Sigmoid colon (tissue), 7 donors: Measurements from ENCODE around the gene ADRA2A. TPM values are rescaled to one million over a fixed set of nuclear protein-coding genes. Genes with fewer than 3 reads are reported as not detected.

Experiments used
- DNase-seq: peaks from one replicate; pipeline ENCODE4 v3.0.0-alpha.2; 2019
- H3K27ac ChIP-seq, 4 donors: fragments of 200-600 bp; sonication (generic); one replicate each; pipeline ENCODE4 v1.5.1; 2016 to 2019; ENCODE audit warnings: mild to moderate bottlenecking in 1 of 4
- H3K27me3 ChIP-seq, 3 donors: fragments of 200-600 bp; sonication (generic); one replicate each; pipeline ENCODE4 v1.5.1; 2019; ENCODE audit warnings: mild to moderate bottlenecking in 1 of 3
- H3K36me3 ChIP-seq, 4 donors: fragments of 200-600 bp; sonication (generic); one replicate each; pipeline ENCODE4 v1.5.1; 2016 to 2019
- H3K4me1 ChIP-seq, 4 donors: fragments of 200-600 bp; sonication (generic); one replicate each; pipeline ENCODE4 v1.5.1; 2017 to 2019
- H3K4me3 ChIP-seq, 4 donors: fragments of 200-600 bp; sonication (generic); one replicate each; pipeline ENCODE4 v1.5.1; 2017 to 2019; ENCODE audit warnings: mild to moderate bottlenecking in 2 of 4, moderate library complexity in 1 of 4
- H3K9me3 ChIP-seq, 4 donors: fragments of 200-600 bp in 3 of 4; sonication (generic) in 3 of 4; one replicate each; pipeline versions ENCODE4 v1.5.1 to v1.6.1; 2013 to 2019
- CTCF ChIP-seq, 4 experiments: fragments of 450-650 bp in 3 of 4; fragments of 200-600 bp in 1 of 4; IDR thresholded peaks; one replicate each; pipeline ENCODE4 v1.5.1; 2016 to 2019; ENCODE audit warnings: antibody characterized with exemption in 4 of 4, mild to moderate bottlenecking in 3 of 4, moderate library complexity in 2 of 4
- EP300 ChIP-seq, 4 donors: sonication (generic); formaldehyde crosslinking; IDR thresholded peaks; one replicate each; pipeline ENCODE4 v1.6.1; 2017; ENCODE audit warnings: antibody characterized with exemption in 4 of 4
- POLR2A ChIP-seq, 2 donors: fragments of 450-650 bp; IDR thresholded peaks; one replicate each; pipeline ENCODE4 v1.6.1; 2016; ENCODE audit warnings: antibody characterized with exemption in 2 of 2, mild to moderate bottlenecking in 2 of 2, moderate library complexity in 2 of 2
- POLR2AphosphoS5 ChIP-seq, 4 donors: sonication (generic); formaldehyde crosslinking; IDR thresholded peaks; one replicate each; pipeline ENCODE4 v1.6.1; 2017; ENCODE audit warnings: antibody characterized with exemption in 4 of 4
- WGBS, 2 donors: extraction: QIAGEN DNeasy Blood & Tissue Kit; methylation state at CpG; one replicate each; pipeline ENCODE4 v1.1.7; 2013; 5-methylcytosine and 5-hydroxymethylcytosine counted together
- intact Hi-C: fragments of 100-400 bp; cut with DNase I; formaldehyde crosslinking; loops from one replicate; pipeline ENCODE4 v1.15.1; 2023
- polyA plus RNA-seq, 3 donors: library from polyadenylated mRNA; stranded (reverse); fragments of 200-250 nt; gene quantifications; one replicate each; pipeline ENCODE4 v1.2.3, GENCODE V29; 2013
- small RNA-seq, 3 donors: library from RNA; depleted of rRNA; stranded (forward); fragments of <200 nt; gene quantifications; one replicate each; pipeline ENCODE3, GENCODE V24; 2016
- total RNA-seq, 4 donors: library from RNA; depleted of rRNA; stranded (reverse); fragments of >200 nt; gene quantifications; one replicate each; pipeline ENCODE4 v1.1.0, GENCODE V29; 2016
- donor health status: healthy with polysubstance abuse.
- donor health status: Bipolar disorder and iron deficiency.
- donor health status: healthy.

Gene ADRA2A
- total and polyA plus RNA-seq, 7 donors, result 1.5 to 6.2 (median 3.9) TPM

GRCh38 chr10:111128331-111129180, 51.7 kb downstream of the ADRA2A start:
- DNase-seq, result no peak
- no peak overlapping the region for H3K27ac ChIP-seq
- H3K4me3 ChIP-seq, result no peak overlapping the region
- no peaks in the 10 kb centered on the region for H3K9me3 ChIP-seq
- 70 to 72% methylated on average over 15 of the region's 15 CpGs for WGBS, 2 donors
- TF ChIP-seq POLR2AphosphoS5 (IDR thresholded peaks at IDR 0.05) (no peak), CTCF (IDR thresholded peaks at IDR 0.05) (no peak), POLR2A (IDR thresholded peaks at IDR 0.05) (no peak), EP300 (IDR thresholded peaks at IDR 0.05) (no peak)
- intact Hi-C loops, result no loop called here
- H3K27me3 ChIP-seq, result no peaks in the 10 kb centered on the region
- no peaks in the 10 kb centered on the region for H3K4me1 ChIP-seq
- H3K36me3 ChIP-seq, result no peaks in the 10 kb centered on the region

GRCh38 chr10:111129363-111129762, 52.5 kb downstream of the ADRA2A start:
- no peaks in the 10 kb centered on the region for H3K27me3 ChIP-seq
- H3K9me3 ChIP-seq, result no peaks in the 10 kb centered on the region
- no peak overlapping the region for H3K27ac ChIP-seq
- no peaks in the 10 kb centered on the region for H3K4me1 ChIP-seq
- intact Hi-C loops, result no loop called here
- H3K4me3 ChIP-seq, result no peak overlapping the region
- WGBS, 2 donors, result 82 to 87% methylated on average over 6 of the region's 6 CpGs
- TF ChIP-seq EP300 (IDR thresholded peaks at IDR 0.05), result no peak
- no peak for TF ChIP-seq POLR2AphosphoS5 (IDR thresholded peaks at IDR 0.05)
- TF ChIP-seq POLR2A (IDR thresholded peaks at IDR 0.05), result no peak
- no peak for TF ChIP-seq CTCF (IDR thresholded peaks at IDR 0.05)
- H3K36me3 ChIP-seq, result no peaks in the 10 kb centered on the region
- no peak for DNase-seq

GRCh38 chr10:111130471-111130870, 53.6 kb downstream of the ADRA2A start:
- WGBS, 2 donors, result 88% methylated on average over 5 of the region's 5 CpGs
- intact Hi-C loops, result no loop called here

More at GRCh38 chr10:111130471-111130870, 53.6 kb downstream of the ADRA2A start:
- Histone ChIP-seq H3K27ac (no peak overlapping the region), H3K9me3 (no peaks in the 10 kb centered on the region), H3K4me1 (no peaks in the 10 kb centered on the region), H3K27me3 (no peaks in the 10 kb centered on the region), H3K4me3 (no peak overlapping the region), H3K36me3 (no peaks in the 10 kb centered on the region)
- no peak for DNase-seq
- no peak for TF ChIP-seq POLR2A (IDR thresholded peaks at IDR 0.05)
- no peak for TF ChIP-seq CTCF (IDR thresholded peaks at IDR 0.05)
- TF ChIP-seq POLR2AphosphoS5 (IDR thresholded peaks at IDR 0.05), result no peak
- TF ChIP-seq EP300 (IDR thresholded peaks at IDR 0.05), result no peak

Small RNAs within 50 kb of the gene (small RNA-seq; reads per million reads assigned to genes)
- 0 reads per million in 3 donors for gene AL355863.1

Other genes with a start within 250 kb of the ADRA2A start
- 100 to 1,000 TPM in 3 of 4 donors, 10 to 100 TPM in 1; 64.3 to 140 (median 127) TPM for gene PDCD4, start 205.1 kb upstream of the ADRA2A start, total RNA-seq
- gene PDCD4, start 205.1 kb upstream of the ADRA2A start, polyA plus RNA-seq, result 100 to 1,000 TPM; 179 to 327 (median 236) TPM
- gene BBIP1, start 157.8 kb upstream of the ADRA2A start, total RNA-seq, result 10 to 100 TPM; 19.7 to 36.8 (median 27.5) TPM
- 10 to 100 TPM; 16.2 to 24.7 (median 20.0) TPM for gene BBIP1, start 157.8 kb upstream of the ADRA2A start, polyA plus RNA-seq
- 10 to 100 TPM; 49.7 to 74.5 (median 72.1) TPM for gene SHOC2, start 157.4 kb upstream of the ADRA2A start, total RNA-seq
- 10 to 100 TPM; 21.4 to 52.5 (median 33.0) TPM for gene SHOC2, start 157.4 kb upstream of the ADRA2A start, polyA plus RNA-seq